Measurements from ENCODE around the gene EXOSC5. TPM values are rescaled to one million over a fixed set of nuclear protein-coding genes. Genes with fewer than 3 reads are reported as not detected.

Gene EXOSC5
- total and polyA plus RNA-seq, 2 of the 13 experiments (the other 11 are each of a cell fraction or from before 2014, with no cell fraction given) = 24.1 to 26.5 TPM

DNA sequence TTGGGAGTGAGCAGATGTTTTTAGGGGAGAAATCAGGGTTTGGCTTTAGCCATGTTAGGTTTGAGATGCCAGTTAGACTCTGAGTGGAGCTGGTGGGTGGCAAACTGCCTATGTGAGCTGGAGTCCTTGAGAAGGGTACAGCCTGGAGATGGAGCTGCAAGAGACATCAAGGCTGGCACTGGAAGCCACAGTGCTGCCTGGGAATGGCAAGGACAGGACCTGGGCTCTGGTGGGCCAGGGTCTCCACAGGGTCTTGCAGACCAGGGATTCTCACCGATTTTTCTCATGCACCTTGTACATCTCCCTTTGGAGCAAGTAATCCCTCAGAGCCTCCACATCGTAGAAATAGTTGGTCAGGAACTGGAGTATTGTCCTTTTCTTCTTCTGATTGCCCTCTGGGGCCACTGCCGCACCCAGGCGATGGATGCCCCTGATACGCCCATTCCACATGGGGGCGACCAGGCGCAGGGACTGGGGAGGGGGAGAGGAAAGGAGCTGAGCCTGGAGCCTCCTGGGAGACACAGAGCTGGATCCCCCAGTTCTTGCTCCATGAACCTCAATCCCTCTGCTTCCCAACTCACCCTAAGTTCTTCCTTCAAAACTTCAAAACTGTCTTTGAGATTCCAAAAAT is 40.9 kb upstream of the EXOSC5 start:
- TF ChIP-seq GTF2F1 (IDR thresholded peaks at IDR 0.05; ENCODE audit: low read length) (no peak), RBFOX2 (IDR thresholded peaks at IDR 0.05; ENCODE audit: low read depth, low read length) (0 out of 2 replicates have a peak, but pooled peaks have one; percentile 18), RFX5 (IDR thresholded peaks at IDR 0.05; ENCODE audit: low read depth, low read length) (no peak), ZNF317 (CRISPR knock-in tag; IDR thresholded peaks at IDR 0.05) (peak; percentile 54; the same call in 1 of the 2 replicates), KLF15 (CRISPR knock-in tag; IDR thresholded peaks at IDR 0.05; ENCODE audit: borderline replicate concordance) (no peak), ARNT2 (CRISPR knock-in tag; IDR thresholded peaks at IDR 0.05; ENCODE audit: low read depth) (no peak)
- TF ChIP-seq, protein P1, sequence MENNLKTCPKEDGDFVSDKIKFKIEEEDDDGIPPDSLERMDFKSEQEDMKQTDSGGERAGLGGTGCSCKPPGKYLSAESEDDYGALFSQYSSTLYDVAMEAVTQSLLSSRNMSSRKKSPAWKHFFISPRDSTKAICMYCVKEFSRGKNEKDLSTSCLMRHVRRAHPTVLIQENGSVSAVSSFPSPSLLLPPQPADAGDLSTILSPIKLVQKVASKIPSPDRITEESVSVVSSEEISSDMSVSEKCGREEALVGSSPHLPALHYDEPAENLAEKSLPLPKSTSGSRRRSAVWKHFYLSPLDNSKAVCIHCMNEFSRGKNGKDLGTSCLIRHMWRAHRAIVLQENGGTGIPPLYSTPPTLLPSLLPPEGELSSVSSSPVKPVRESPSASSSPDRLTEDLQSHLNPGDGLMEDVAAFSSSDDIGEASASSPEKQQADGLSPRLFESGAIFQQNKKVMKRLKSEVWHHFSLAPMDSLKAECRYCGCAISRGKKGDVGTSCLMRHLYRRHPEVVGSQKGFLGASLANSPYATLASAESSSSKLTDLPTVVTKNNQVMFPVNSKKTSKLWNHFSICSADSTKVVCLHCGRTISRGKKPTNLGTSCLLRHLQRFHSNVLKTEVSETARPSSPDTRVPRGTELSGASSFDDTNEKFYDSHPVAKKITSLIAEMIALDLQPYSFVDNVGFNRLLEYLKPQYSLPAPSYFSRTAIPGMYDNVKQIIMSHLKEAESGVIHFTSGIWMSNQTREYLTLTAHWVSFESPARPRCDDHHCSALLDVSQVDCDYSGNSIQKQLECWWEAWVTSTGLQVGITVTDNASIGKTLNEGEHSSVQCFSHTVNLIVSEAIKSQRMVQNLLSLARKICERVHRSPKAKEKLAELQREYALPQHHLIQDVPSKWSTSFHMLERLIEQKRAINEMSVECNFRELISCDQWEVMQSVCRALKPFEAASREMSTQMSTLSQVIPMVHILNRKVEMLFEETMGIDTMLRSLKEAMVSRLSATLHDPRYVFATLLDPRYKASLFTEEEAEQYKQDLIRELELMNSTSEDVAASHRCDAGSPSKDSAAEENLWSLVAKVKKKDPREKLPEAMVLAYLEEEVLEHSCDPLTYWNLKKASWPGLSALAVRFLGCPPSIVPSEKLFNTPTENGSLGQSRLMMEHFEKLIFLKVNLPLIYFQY (CRISPR knock-in tag; IDR thresholded peaks at IDR 0.05; ENCODE audit: borderline replicate concordance) = no peak
- no peak overlapping the region for H2AFZ ChIP-seq (ENCODE audit: low read length)
- peaks cover 3% of the 10 kb centered on the region for H3K79me2 ChIP-seq (ENCODE audit: insufficient read depth, low read length)
- ChIA-PET CTCF (ENCODE audit: low intra/inter-chr PET ratio, low total read pairs) (no interaction called here), POLR2A (interaction anchor here (1.3 to 4.7 kb wide), 2 partner anchors 10 to 74 kb away, joined by 3 to 55 read pairs; partner anchors contain the start of genes B3GNT8 and B9D2)
- no peak overlapping the region for H3K4me3 ChIP-seq (replicated peaks in 1 of 3; ENCODE audit: insufficient read depth in 1 of 3, low read depth in 2 of 3, low read length in 3 of 3)
- peaks cover 38% of the 10 kb centered on the region for H3K4me1 ChIP-seq (ENCODE audit: insufficient read depth, low read length)
- intact Hi-C loops (cut with micrococcal nuclease; ENCODE audit: unreplicated experiment) (no loop called here), in situ Hi-C loops (cut with HindIII; ENCODE audit: extremely low pct_ligation_motif_present, low pct_unique_long_range_greater_than_20kb) (no loop called here)
- FAIRE-seq (no peak), DNase-seq (ENCODE audit: low spot score) (no peak), ATAC-seq (no peak)
- H3K9ac ChIP-seq (ENCODE audit: insufficient read depth, low read depth, low read length) = no peak overlapping the region
- no peak overlapping the region for H3K4me2 ChIP-seq (ENCODE audit: low read depth, low read length)
- 98% methylated on average over 5 of the region's 7 CpGs for WGBS (ENCODE audit: low lambda C conversion rate)
- no TSS peak for BruUV-seq (replicated peaks)
- H3K27ac ChIP-seq (ENCODE audit: extremely low read length, insufficient read depth, low read length) = no peak overlapping the region
- H4K20me1 ChIP-seq (ENCODE audit: insufficient read depth, low read length) = no peaks in the 10 kb centered on the region
- H3K36me3 ChIP-seq (replicated peaks in 1 of 2; ENCODE audit: control insufficient read depth in 1 of 2, insufficient read depth in 2 of 2, low read length in 2 of 2) = peaks cover 2 to 10% of the 10 kb centered on the region in 2 experiments; a peak in 3 of 5 replicates
- no peaks in the 10 kb centered on the region for H3K9me3 ChIP-seq (ENCODE audit: low read length)
- H3K27me3 ChIP-seq (ENCODE audit: control insufficient read depth in 1 of 2, insufficient read depth in 2 of 2, low read length in 2 of 2) = no peaks in the 10 kb centered on the region
